GM12878 (cell line): ENCODE data around the gene NXPH2. TPM values are rescaled to one million over a fixed set of nuclear protein-coding genes. Genes with fewer than 3 reads are reported as not detected.

ENCODE experiments used
- ATAC-seq: fragments of 200-7000 bp; cut with Tn5 transposase; 3 replicates; pipeline ENCODE4 v1.9.1; 2020; ENCODE audit warnings: mild to moderate bottlenecking, moderate library complexity
- BruUV-seq: library from RNA; stranded (reverse); fragments of 400-500 nt; replicated peaks from 2 replicates; lab custom pipeline; 2021; lab: Mats Ljungman, UMichigan
- CTCF ChIA-PET: fragments of 300-600 bp; sonication (Branson Sonifier 250); formaldehyde crosslinking; extraction: SDS; loops from one replicate; lab custom pipeline; 2021; ENCODE audit warnings: inconsistent platforms; lab: Yijun Ruan, JAX
- POLR2A ChIA-PET: fragments of 350-600 bp; formaldehyde crosslinking; extraction: SDS; loops from one replicate; lab custom pipeline; 2021; ENCODE audit warnings: inconsistent platforms; lab: Charles Lee
- RAD21 ChIA-PET: fragments of 300-600 bp; sonication (Branson Sonifier 250); formaldehyde crosslinking; loops from one replicate; lab custom pipeline; 2023; ENCODE audit warnings: antibody characterized with exemption; ENCODE audit not compliant: unreplicated experiment; lab: Charles Lee
- SMC1A ChIA-PET: fragments of 300-600 bp; sonication (Branson Sonifier 250); formaldehyde crosslinking; loops from one replicate; lab custom pipeline; 2023; ENCODE audit not compliant: unreplicated experiment, uncharacterized antibody; lab: Charles Lee
- DNase-seq: peaks from one replicate; pipeline ENCODE4 v3.0.0-alpha.2; 2011; ENCODE audit warnings: low read depth, low spot score
- FAIRE-seq: peaks from 3 replicates; lab custom pipeline; 2011; peaks lifted over from hg19 to GRCh38; lab: Jason Lieb, UNC
- H2AFZ ChIP-seq: 2 replicates; pipeline ENCODE4 v1.6.0; 2011; ENCODE audit warnings: low read depth, low read length, control low read depth; ENCODE audit not compliant: control insufficient read depth
- H3K27ac ChIP-seq: 2 replicates; pipeline ENCODE4 v1.5.1; 2011; ENCODE audit warnings: control low read depth; ENCODE audit not compliant: control insufficient read depth, insufficient read depth
- H3K27me3 ChIP-seq, 2 experiments: replicated peaks in 1 of 2; 2 replicates each; pipeline versions ENCODE4 v1.6.0 to v1.6.1; 2011; ENCODE audit warnings: low read length in 1 of 2; ENCODE audit not compliant: control insufficient read depth in 2 of 2, insufficient read depth in 2 of 2
- H3K36me3 ChIP-seq, 2 experiments: 2 replicates each; pipeline ENCODE4 v1.5.1; 2011; ENCODE audit warnings: low read length in 1 of 2; ENCODE audit not compliant: control insufficient read depth in 2 of 2, insufficient read depth in 2 of 2
- H3K4me1 ChIP-seq: 2 replicates; pipeline ENCODE4 v1.6.1; 2011; ENCODE audit warnings: mild to moderate bottlenecking, low read length, moderate library complexity, mixed read lengths; ENCODE audit not compliant: control insufficient read depth, insufficient read depth
- H3K4me2 ChIP-seq: 2 replicates; pipeline ENCODE4 v1.6.0; 2011; ENCODE audit warnings: control low read depth; ENCODE audit not compliant: control insufficient read depth, insufficient read depth
- H3K4me3 ChIP-seq: fragments of 200-600 bp; sonication (generic); 2 replicates; pipeline ENCODE4 v1.5.1; 2016
- H3K79me2 ChIP-seq: 2 replicates; pipeline ENCODE4 v1.6.0; 2011; ENCODE audit warnings: low read length; ENCODE audit not compliant: control insufficient read depth, insufficient read depth
- H3K9ac ChIP-seq: 2 replicates; pipeline ENCODE4 v1.8.0; 2011; ENCODE audit warnings: low read length, control low read depth, mixed read lengths; ENCODE audit not compliant: control insufficient read depth, insufficient read depth
- H3K9me3 ChIP-seq: replicated peaks from 3 replicates; pipeline ENCODE4 v1.5.1; 2011; ENCODE audit warnings: mild to moderate bottlenecking, low read length; ENCODE audit not compliant: control insufficient read depth, insufficient read depth
- H4K20me1 ChIP-seq: 2 replicates; pipeline ENCODE4 v1.6.0; 2011; ENCODE audit not compliant: control insufficient read depth, insufficient read depth
- ATF2 ChIP-seq: IDR thresholded peaks from 2 replicates; pipeline ENCODE4 v1.6.1; 2012; ENCODE audit warnings: low read length, inconsistent platforms
- BHLHE40 ChIP-seq, 2 experiments: fragments of 450-650 bp in 1 of 2; IDR thresholded peaks; 2 replicates each; pipeline ENCODE4 v1.6.1; 2011 to 2017; ENCODE audit warnings: low read depth in 2 of 2, borderline replicate concordance in 1 of 2, improper control_type of control experiment in 1 of 2, low read length in 1 of 2, mild to moderate bottlenecking in 1 of 2
- BMI1 ChIP-seq: fragments of 450-650 bp; IDR thresholded peaks from 2 replicates; pipeline ENCODE4 v1.6.1; 2016; ENCODE audit warnings: mild to moderate bottlenecking, moderate library complexity, borderline replicate concordance
- CEBPB ChIP-seq, 2 experiments: fragments of 150-350 bp in 1 of 2; IDR thresholded peaks; 2 replicates each; pipeline ENCODE4 v1.6.1; 2012 to 2014; ENCODE audit warnings: low read depth in 2 of 2, low read length in 2 of 2, borderline replicate concordance in 1 of 2, inconsistent platforms in 1 of 2
- CREM ChIP-seq: IDR thresholded peaks from 2 replicates; pipeline ENCODE4 v1.6.1; 2014; ENCODE audit warnings: antibody characterized with exemption, low read depth
- CTCF ChIP-seq, 3 experiments: IDR thresholded peaks in 2 of 3; conservative IDR thresholded peaks in 1 of 3; 2 replicates each; pipeline ENCODE4 v1.5.1; 2011; ENCODE audit warnings: low read depth in 3 of 3, low read length in 3 of 3, mild to moderate bottlenecking in 3 of 3, control low read depth in 2 of 3, moderate library complexity in 2 of 3, inconsistent platforms in 1 of 3, mixed read lengths in 1 of 3; ENCODE audit not compliant: control insufficient read depth in 2 of 3, insufficient read depth in 1 of 3; ENCODE audit errors: extremely low read depth in 1 of 3
- E2F8 ChIP-seq: fragments of 450-650 bp; IDR thresholded peaks from 2 replicates; pipeline ENCODE4 v1.6.1; 2018; ENCODE audit warnings: mild to moderate bottlenecking, low read depth, moderate library complexity; ENCODE audit not compliant: partially characterized antibody
- IKZF2 ChIP-seq, 2 experiments: fragments of 450-650 bp; IDR thresholded peaks; 2 replicates each; pipeline ENCODE4 v1.6.1; 2017; ENCODE audit warnings: mild to moderate bottlenecking in 2 of 2, moderate library complexity in 2 of 2
- MYC ChIP-seq: IDR thresholded peaks from 2 replicates; pipeline ENCODE4 v1.6.1; 2011; ENCODE audit warnings: mild to moderate bottlenecking, low read length, moderate library complexity, inconsistent platforms; ENCODE audit not compliant: insufficient read depth, insufficient replicate concordance, insufficient read length, severe bottlenecking
- POU2F2 ChIP-seq: IDR thresholded peaks from 3 replicates; pipeline ENCODE4 v1.6.1; 2011; ENCODE audit warnings: low read depth, mild to moderate bottlenecking, low read length, borderline replicate concordance
- PRDM15 ChIP-seq: fragments of 450-650 bp; formaldehyde crosslinking; IDR thresholded peaks from 2 replicates; pipeline ENCODE4 v1.4.0; 2020; ENCODE audit warnings: mild to moderate bottlenecking, moderate library complexity
- RBBP5 ChIP-seq: fragments of 200-600 bp; sonication (generic); conservative IDR thresholded peaks from 2 replicates; pipeline ENCODE4 v1.6.1; 2016
- STAT3 ChIP-seq: IDR thresholded peaks from 2 replicates; pipeline ENCODE4 v1.6.1; 2011; ENCODE audit warnings: low read depth, low read length, improper control_type of control experiment
- ZNF207 ChIP-seq: fragments of 450-650 bp; IDR thresholded peaks from 2 replicates; pipeline ENCODE4 v1.6.1; 2014; ENCODE audit warnings: antibody characterized with exemption, mild to moderate bottlenecking, borderline replicate concordance
- WGBS: methylation state at CpG from one replicate; pipeline ENCODE4 v1.1.6; 2016; ENCODE audit warnings: low lambda C conversion rate; ENCODE audit not compliant: insufficient replicate concordance, insufficient coverage; ENCODE audit errors: missing lambda C conversion rate; 5-methylcytosine and 5-hydroxymethylcytosine counted together
- in situ Hi-C: fragments of 300-500 bp; cut with MboI; formaldehyde crosslinking; loops from 9 replicates; pipeline ENCODE4 v1.14.3; 2018; ENCODE audit warnings: mixed read lengths
- intact Hi-C: fragments of 100-400 bp; cut with micrococcal nuclease; formaldehyde crosslinking; loops from one replicate; pipeline ENCODE4 v1.14.2; 2022; ENCODE audit not compliant: unreplicated experiment
- polyA plus RNA-seq, 11 experiments: library from polyadenylated mRNA; depleted of rRNA in 4 of 11; unstranded in 6 of 11; stranded (reverse) in 5 of 11; fragments of >200 nt; fragmentation: Nextera tagmentation in 4 of 11; fragmentation: Illumina TruSeq in 1 of 11; extraction: Ambion mirVana in 4 of 11; extraction: Trizol in 1 of 11; gene quantifications; 1 replicate in 1 of 11; 2 replicates in 10 of 11; pipeline versions ENCODE4 v1.2.1 to v1.2.3, GENCODE V29; 2011 to 2016; ENCODE audit warnings: inconsistent platforms in 2 of 11, missing spikeins in 2 of 11, low read depth in 1 of 11
- total RNA-seq, 4 experiments: library from RNA; depleted of rRNA in 3 of 4; stranded (reverse); fragments of >200 nt in 3 of 4; fragmentation: Illumina TruSeq in 1 of 4; extraction: Trizol in 1 of 4; gene quantifications; 2 replicates each; pipeline versions ENCODE4 v1.2.1 to v1.2.3, GENCODE V29; 2013 to 2021

NXPH2 gene
- total and polyA plus RNA-seq, 10 of the 15 experiments (the other 5 are each of a cell fraction or from before 2014, with no cell fraction given), result not detected

- 44% methylated on average over 38 of the region's 40 CpGs for WGBS
- no peak overlapping the region for H3K4me3 ChIP-seq
- no peak for DNase-seq
- ChIA-PET SMC1A (no interaction called here), CTCF (no interaction called here), RAD21 (interaction anchor here (1.2 kb wide), 1 partner anchor 869 kb away, joined by 3 read pairs; no protein-coding TSS in a partner anchor), POLR2A (no interaction called here)
- H4K20me1 ChIP-seq, result no peaks in the 10 kb centered on the region
- no peak for ATAC-seq
- no peaks in the 10 kb centered on the region for H3K36me3 ChIP-seq
- no peaks in the 10 kb centered on the region for H3K4me1 ChIP-seq
- H2AFZ ChIP-seq, result no peak overlapping the region
- no peak overlapping the region for H3K27ac ChIP-seq
- H3K9ac ChIP-seq, result no peak overlapping the region
- no peak for FAIRE-seq
- H3K27me3 ChIP-seq, result peaks cover 7 to 13% of the 10 kb centered on the region in 2 experiments; a peak in 3 of 4 replicates
- no TSS peak for BruUV-seq
- intact Hi-C loops (loop anchor here (10.0 kb wide), 3 partner anchors 516 to 686 kb away; no protein-coding TSS in a partner anchor), in situ Hi-C loops (loop anchor here (25.0 kb wide), 1 partner anchor 893 kb away; no protein-coding TSS in a partner anchor)
- no peaks in the 10 kb centered on the region for H3K9me3 ChIP-seq
- no peaks in the 10 kb centered on the region for H3K79me2 ChIP-seq
- H3K4me2 ChIP-seq, result no peak overlapping the region
- no peak for TF ChIP-seq ATF2
- TF ChIP-seq BHLHE40 (IDR thresholded peaks at IDR 0.05; ENCODE audit: borderline replicate concordance in 1 of 2, low read depth in 2 of 2, low read length in 1 of 2), result no peak
- no peak for TF ChIP-seq CREM
- no peak for TF ChIP-seq MYC
- TF ChIP-seq E2F8, result no peak
- no peak for TF ChIP-seq IKZF2 (IDR thresholded peaks at IDR 0.05)
- no peak for TF ChIP-seq ZNF207
- TF ChIP-seq STAT3, result no peak
- TF ChIP-seq CTCF (IDR thresholded peaks at IDR 0.05 in 2 of 3, conservative IDR thresholded peaks at IDR 0.05 in 1 of 3; ENCODE audit: control insufficient read depth in 2 of 3, extremely low read depth in 1 of 3, insufficient read depth in 1 of 3, low read depth in 3 of 3, low read length in 3 of 3), result no peak
- no peak for TF ChIP-seq RBBP5
- no peak for TF ChIP-seq BMI1
- TF ChIP-seq CEBPB (IDR thresholded peaks at IDR 0.05; ENCODE audit: borderline replicate concordance in 1 of 2, low read depth in 2 of 2, low read length in 2 of 2), result no peak
- no peak for TF ChIP-seq POU2F2
- no peak for TF ChIP-seq PRDM15 (CRISPR knock-in tag)
Observed at GRCh38 chr2:138780446-138780880, 273 bp upstream of the NXPH2 start.
